Ishikawa (cell line): Measurements from ENCODE around the gene PROK2.

ENCODE experiments used
- CEBPB ChIP-seq: IDR thresholded peaks from 2 replicates; pipeline ENCODE4 v1.6.1; 2012
- CREB1 ChIP-seq: IDR thresholded peaks from 2 replicates; pipeline ENCODE4 v1.6.1; 2012; ENCODE audit warnings: low read depth
- EGR1 ChIP-seq: IDR thresholded peaks from 2 replicates; pipeline ENCODE4 v1.6.1; 2012
- EP300 ChIP-seq: IDR thresholded peaks from 2 replicates; pipeline ENCODE4 v1.6.1; 2012; ENCODE audit warnings: borderline replicate concordance
- FOXM1 ChIP-seq: IDR thresholded peaks from 2 replicates; pipeline ENCODE4 v1.6.1; 2012; ENCODE audit warnings: low read depth, borderline replicate concordance
- NFIC ChIP-seq: IDR thresholded peaks from 2 replicates; pipeline ENCODE4 v1.6.1; 2012
- RAD21 ChIP-seq: IDR thresholded peaks from 2 replicates; pipeline ENCODE4 v1.6.1; 2012; ENCODE audit warnings: low read depth
- REST ChIP-seq: IDR thresholded peaks from 2 replicates; pipeline ENCODE4 v1.6.1; 2012; ENCODE audit warnings: low read depth, mild to moderate bottlenecking
- TAF1 ChIP-seq: IDR thresholded peaks from 2 replicates; pipeline ENCODE4 v1.6.1; 2012; ENCODE audit warnings: low read depth, mild to moderate bottlenecking
- TCF12 ChIP-seq: IDR thresholded peaks from 2 replicates; pipeline ENCODE4 v1.6.1; 2012; ENCODE audit warnings: low read depth
- TEAD4 ChIP-seq: IDR thresholded peaks from 2 replicates; pipeline ENCODE4 v1.6.1; 2012
- YY1 ChIP-seq: IDR thresholded peaks from 2 replicates; pipeline ENCODE4 v1.6.1; 2012; ENCODE audit warnings: low read depth
- ZBTB7A ChIP-seq: IDR thresholded peaks from 2 replicates; pipeline ENCODE4 v1.6.1; 2012; ENCODE audit warnings: low read depth
- TF ChIP-seq, protein P1 (sequence below): IDR thresholded peaks from 2 replicates; pipeline ENCODE4 v1.6.1; 2012
- TF ChIP-seq, protein P2 (sequence below): IDR thresholded peaks from 2 replicates; pipeline ENCODE4 v1.6.1; 2012

The PROK2 gene

DNA sequence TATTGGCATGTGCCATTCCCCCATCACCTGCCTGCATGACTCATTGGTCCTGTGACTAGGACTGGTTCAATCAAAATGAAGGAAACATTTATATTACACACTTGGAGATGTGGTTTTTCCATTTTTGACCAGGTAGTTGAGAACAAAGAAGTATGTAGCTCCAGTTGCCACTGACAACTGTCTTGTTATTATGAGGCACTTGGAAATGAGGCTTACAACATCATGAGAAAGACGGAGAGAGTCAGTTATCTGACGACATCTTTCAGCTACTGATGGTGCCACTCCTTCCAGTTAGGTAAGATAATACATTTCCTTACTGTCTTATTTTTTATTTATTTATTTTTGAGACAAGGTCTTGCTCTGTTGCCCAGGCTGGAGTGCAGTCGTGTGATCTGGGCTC, 21.8 kb upstream of the PROK2 start:
- TF ChIP-seq TCF12: no peak
- TF ChIP-seq, protein P1, sequence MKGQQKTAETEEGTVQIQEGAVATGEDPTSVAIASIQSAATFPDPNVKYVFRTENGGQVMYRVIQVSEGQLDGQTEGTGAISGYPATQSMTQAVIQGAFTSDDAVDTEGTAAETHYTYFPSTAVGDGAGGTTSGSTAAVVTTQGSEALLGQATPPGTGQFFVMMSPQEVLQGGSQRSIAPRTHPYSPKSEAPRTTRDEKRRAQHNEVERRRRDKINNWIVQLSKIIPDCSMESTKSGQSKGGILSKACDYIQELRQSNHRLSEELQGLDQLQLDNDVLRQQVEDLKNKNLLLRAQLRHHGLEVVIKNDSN: no peak
- TF ChIP-seq EP300: no peak
- TF ChIP-seq YY1: no peak
- TF ChIP-seq TAF1: no peak

DNA sequence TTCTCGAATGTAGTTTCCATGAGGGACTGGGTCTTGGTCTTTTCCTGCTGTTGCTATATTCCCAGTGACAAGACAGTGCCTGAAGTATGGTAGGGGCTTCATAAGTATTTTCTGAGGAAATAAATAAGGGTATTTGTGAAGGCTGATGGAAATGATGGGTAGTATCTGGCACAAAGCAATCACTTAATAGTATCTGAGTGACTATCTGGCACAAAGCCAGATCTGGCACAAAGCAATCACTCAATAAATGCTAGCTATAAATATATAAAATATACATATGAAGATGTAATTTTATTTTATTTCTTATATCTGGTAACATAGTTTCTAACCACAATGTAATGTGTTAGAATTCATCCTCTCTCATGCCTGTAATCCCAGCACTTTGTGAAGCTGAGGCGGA, 20.7 kb upstream of the PROK2 start:
- TF ChIP-seq RAD21: no peak
- TF ChIP-seq, protein P1: no peak
- no peak for TF ChIP-seq ZBTB7A
- no peak for TF ChIP-seq FOXM1
- no peak for TF ChIP-seq EP300
- TF ChIP-seq, protein P2, sequence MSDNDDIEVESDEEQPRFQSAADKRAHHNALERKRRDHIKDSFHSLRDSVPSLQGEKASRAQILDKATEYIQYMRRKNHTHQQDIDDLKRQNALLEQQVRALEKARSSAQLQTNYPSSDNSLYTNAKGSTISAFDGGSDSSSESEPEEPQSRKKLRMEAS: no peak

DNA sequence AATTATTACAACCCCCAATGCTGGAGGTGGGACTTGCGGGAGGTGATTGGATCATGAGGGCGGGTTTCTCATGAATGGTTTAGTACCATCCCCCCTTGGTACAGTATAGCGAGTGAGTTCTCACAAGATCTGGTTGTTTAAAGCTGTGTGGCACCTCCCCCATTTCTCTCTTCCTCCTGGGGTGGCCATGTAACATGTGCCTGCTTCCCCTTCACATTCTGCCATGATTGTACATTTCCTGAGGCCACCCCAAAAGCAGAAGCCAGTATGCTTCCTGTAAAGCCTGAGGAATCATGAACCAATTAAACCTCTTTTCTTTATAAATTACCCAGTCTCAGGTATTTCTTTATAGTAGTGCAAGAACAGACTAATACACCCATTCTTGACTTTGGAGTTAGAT, 20.3 kb upstream of the PROK2 start:
- TF ChIP-seq TCF12 (no peak), EGR1 (no peak), TEAD4 (no peak), YY1 (no peak), TAF1 (no peak), REST (no peak), ZBTB7A (no peak), FOXM1 (no peak), CEBPB (no peak), RAD21 (no peak), EP300 (no peak), NFIC (no peak), CREB1 (no peak)
- TF ChIP-seq, protein P2: no peak
- TF ChIP-seq, protein P1: no peak

GRCh38 chr3:71803248-71803647, 18.3 kb upstream of the PROK2 start:
- TF ChIP-seq FOXM1 (no peak), NFIC (no peak), TAF1 (no peak), RAD21 (no peak), REST (no peak), ZBTB7A (no peak), YY1 (no peak), TEAD4 (no peak), CEBPB (no peak), CREB1 (no peak), TCF12 (no peak), EP300 (no peak), EGR1 (no peak)
- TF ChIP-seq, protein P1: no peak
- TF ChIP-seq, protein P2: no peak

- no peak for TF ChIP-seq TEAD4
- TF ChIP-seq FOXM1: no peak
- TF ChIP-seq ZBTB7A: no peak
Measured at GRCh38 chr3:71801986-71802385, 17.0 kb upstream of the PROK2 start.

GRCh38 chr3:71800023-71800422, 15.1 kb upstream of the PROK2 start:
- no peak for TF ChIP-seq TCF12
- no peak for TF ChIP-seq FOXM1
- TF ChIP-seq TAF1: no peak
- TF ChIP-seq ZBTB7A: no peak
- TF ChIP-seq REST: no peak
- no peak for TF ChIP-seq YY1
- no peak for TF ChIP-seq NFIC
- no peak for TF ChIP-seq EGR1
- TF ChIP-seq TEAD4: no peak
- no peak for TF ChIP-seq RAD21
- TF ChIP-seq, protein P2: no peak
- TF ChIP-seq EP300: no peak
- TF ChIP-seq, protein P1: no peak
- TF ChIP-seq CEBPB: no peak
- TF ChIP-seq CREB1: no peak
